GM18951 (cell line): ENCODE measurements around the gene ZNF708.
"Not testable (repeated sequence)": the region's sequence is repeated elsewhere in the genome, so short reads cannot be mapped to it uniquely, and the experiment has no call there.

Experiments
- POLR2A ChIP-seq: IDR thresholded peaks from 4 replicates; pipeline ENCODE4 v1.6.1; 2011; ENCODE audit warnings: mild to moderate bottlenecking; ENCODE audit not compliant: insufficient read length, insufficient read depth; ENCODE audit errors: extremely low read depth
- in situ Hi-C: fragments of 300-500 bp; cut with MboI; formaldehyde crosslinking; loops from one replicate; pipeline ENCODE4 v1.12.0; 2022; ENCODE audit warnings: low sequenced_read_pairs, mixed read lengths, inconsistent platforms; ENCODE audit not compliant: unreplicated experiment

Gene ZNF708

DNA sequence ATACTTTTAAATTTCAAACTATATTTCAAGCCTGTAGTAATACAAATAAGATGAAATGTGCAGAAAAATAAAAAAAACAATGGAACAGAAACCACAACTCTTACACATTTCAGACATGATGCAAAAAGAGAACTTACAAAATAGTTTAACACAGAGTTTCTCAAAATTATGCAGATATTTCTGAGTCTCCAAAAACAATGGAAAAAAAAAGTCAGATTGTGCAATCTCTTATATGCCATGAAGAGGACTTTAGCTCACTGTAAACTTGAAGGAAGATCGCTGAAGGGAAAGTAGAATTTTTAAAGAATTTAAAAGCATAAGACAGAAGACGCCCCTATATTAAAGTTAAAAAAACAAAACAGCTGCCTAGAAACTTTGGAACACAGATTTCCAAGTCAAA is 20.4 kb downstream of the ZNF708 start:
- no peak for TF ChIP-seq POLR2A
- in situ Hi-C loops, result no loop called here

- in situ Hi-C loops, result not testable (repeated sequence)
Measured at GRCh38 chr19:21306881-21307479, 22.2 kb downstream of the ZNF708 start.

DNA sequence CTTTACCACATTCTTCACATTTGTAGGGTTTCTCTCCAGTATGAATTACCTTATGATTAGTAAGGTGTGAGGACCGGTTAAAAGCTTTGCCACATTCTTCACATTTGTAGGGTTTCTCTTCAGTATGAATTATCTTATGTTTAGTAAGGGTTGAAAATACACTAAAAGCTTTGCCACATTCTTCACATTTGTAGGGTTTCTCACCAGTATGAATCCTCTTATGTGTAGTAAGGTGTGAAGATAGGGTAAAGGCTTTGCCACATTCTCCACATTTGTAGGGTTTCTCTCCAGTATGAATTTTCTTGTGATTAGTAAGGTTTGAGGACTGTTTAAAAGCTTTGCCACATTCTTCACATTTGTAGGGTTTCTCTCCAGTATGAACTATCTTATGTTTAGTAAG is 35.4 kb downstream of the ZNF708 start:
- in situ Hi-C loops, result not testable (repeated sequence)

DNA sequence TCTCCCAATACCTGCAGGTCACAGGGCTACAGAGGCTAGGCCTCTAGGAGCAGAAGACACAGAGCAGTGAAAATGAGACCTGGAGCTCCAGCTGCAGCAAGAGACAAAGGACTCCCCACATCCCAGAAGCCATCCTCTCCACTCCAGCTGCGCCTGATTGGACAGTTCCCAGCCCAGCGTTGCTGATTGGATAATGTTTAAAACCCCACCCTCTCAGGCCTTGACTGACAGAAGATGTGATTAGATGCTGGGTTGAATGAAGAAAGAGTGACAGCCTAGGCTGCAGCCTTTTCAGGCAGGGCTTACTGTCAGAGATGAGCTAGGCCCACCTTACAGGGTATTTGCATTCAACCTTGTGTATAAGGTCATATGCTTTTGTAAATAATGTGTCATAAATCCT is 59.4 kb downstream of the ZNF708 start:
- TF ChIP-seq POLR2A, result no peak
- in situ Hi-C loops, result no loop called here

- in situ Hi-C loops, result no loop called here
Measured at GRCh38 chr19:21264891-21265290, 64.3 kb downstream of the ZNF708 start.

GRCh38 chr19:21264416-21264815 is 64.8 kb downstream of the ZNF708 start:
- in situ Hi-C loops, result no loop called here
- TF ChIP-seq POLR2A, result no peak

More at GRCh38 chr19:21264891-21265290, 64.3 kb downstream of the ZNF708 start:
- TF ChIP-seq POLR2A, result no peak

- in situ Hi-C loops, result not testable (repeated sequence)
Measured at GRCh38 chr19:21260848-21261381, 68.3 kb downstream of the ZNF708 start.

GRCh38 chr19:21260164-21260847 is 68.9 kb downstream of the ZNF708 start:
- in situ Hi-C loops, result no loop called here
- TF ChIP-seq POLR2A, result no peak

- in situ Hi-C loops, result not testable (repeated sequence)
Measured at GRCh38 chr19:21259421-21260124, 69.6 kb downstream of the ZNF708 start.

- in situ Hi-C loops, result no loop called here
- no peak for TF ChIP-seq POLR2A
Measured at GRCh38 chr19:21256722-21257121, 72.5 kb downstream of the ZNF708 start.
